Thyroid gland (tissue), 4 donors: Measurements from ENCODE around the gene DNAJA3. TPM values are rescaled to one million over a fixed set of nuclear protein-coding genes. Genes with fewer than 3 reads are reported as not detected.

Source experiments
- DNase-seq, 2 donors: peaks; one replicate each; pipeline ENCODE4 v3.0.0-alpha.2; 2019
- H3K27ac ChIP-seq, 3 donors: fragments of 200-600 bp; sonication (generic); 1 replicate in 2 of 3; 2 replicates in 1 of 3; pipeline ENCODE4 v1.5.1; 2016 to 2019; ENCODE audit warnings: mild to moderate bottlenecking in 1 of 3, moderate library complexity in 1 of 3
- H3K27me3 ChIP-seq: fragments of 200-600 bp; sonication (generic); one replicate; pipeline ENCODE4 v1.5.1; 2019
- H3K36me3 ChIP-seq, 2 donors: fragments of 200-600 bp; sonication (generic); one replicate each; pipeline ENCODE4 v1.5.1; 2016 to 2019
- H3K4me1 ChIP-seq, 2 donors: fragments of 200-600 bp; sonication (generic); one replicate each; pipeline ENCODE4 v1.5.1; 2017 to 2019
- H3K4me3 ChIP-seq, 3 donors: fragments of 200-600 bp; sonication (generic); replicated peaks in 1 of 3; 1 replicate in 2 of 3; 2 replicates in 1 of 3; pipeline ENCODE4 v1.5.1; 2016; ENCODE audit warnings: mild to moderate bottlenecking in 1 of 3
- H3K9me3 ChIP-seq: fragments of 200-600 bp; sonication (generic); one replicate; pipeline ENCODE4 v1.5.1; 2017
- POLR2A ChIP-seq, 2 donors: fragments of 450-650 bp; IDR thresholded peaks; one replicate each; pipeline ENCODE4 v1.6.1; 2017; ENCODE audit warnings: antibody characterized with exemption in 2 of 2, mild to moderate bottlenecking in 2 of 2, moderate library complexity in 1 of 2
- WGBS, 2 donors: methylation state at CpG; one replicate each; pipeline ENCODE4 v1.1.5; 2017; 5-methylcytosine and 5-hydroxymethylcytosine counted together
- intact Hi-C: fragments of 100-400 bp; cut with DNase I; formaldehyde crosslinking; loops from one replicate; pipeline ENCODE4 v1.15.1; 2023
- total RNA-seq, 4 donors: library from RNA; depleted of rRNA; stranded (reverse); fragments of >200 nt; gene quantifications; one replicate each; pipeline ENCODE4 v1.2.3, GENCODE V29; 2016
- TF ChIP-seq, protein P1 (sequence below), 6 experiments: fragments of 200-600 bp in 3 of 6; fragments of 450-650 bp in 3 of 6; sonication (generic) in 3 of 6; IDR thresholded peaks; one replicate each; pipeline ENCODE4 v1.5.1; 2016 to 2019; ENCODE audit warnings: antibody characterized with exemption in 6 of 6, mild to moderate bottlenecking in 2 of 6, inconsistent platforms in 1 of 6, moderate library complexity in 1 of 6

The DNAJA3 gene
- total RNA-seq, 4 donors from 2014 or later, result 41.0 to 61.0 (median 51.0) TPM

DNA sequence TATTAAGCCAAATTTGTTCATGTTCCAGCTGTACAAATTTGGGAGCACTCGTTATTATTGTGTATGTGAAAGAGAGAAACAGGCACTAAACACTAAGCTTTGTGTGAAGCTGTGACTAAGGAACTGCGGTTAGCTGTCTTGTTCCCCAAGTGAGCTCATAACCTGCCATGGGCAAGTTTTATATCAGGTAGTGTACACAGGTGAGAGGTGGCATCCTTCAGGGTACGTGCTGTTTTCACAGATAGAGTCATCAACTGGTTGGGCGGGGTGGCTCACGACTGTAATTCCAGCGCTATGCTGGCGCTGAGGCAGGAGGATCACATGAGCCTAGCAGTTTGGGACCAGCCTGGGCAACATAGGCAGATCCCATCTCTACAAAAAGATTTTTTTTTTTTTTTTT, 2.8 kb downstream of the DNAJA3 start:
- TF ChIP-seq, protein P1, sequence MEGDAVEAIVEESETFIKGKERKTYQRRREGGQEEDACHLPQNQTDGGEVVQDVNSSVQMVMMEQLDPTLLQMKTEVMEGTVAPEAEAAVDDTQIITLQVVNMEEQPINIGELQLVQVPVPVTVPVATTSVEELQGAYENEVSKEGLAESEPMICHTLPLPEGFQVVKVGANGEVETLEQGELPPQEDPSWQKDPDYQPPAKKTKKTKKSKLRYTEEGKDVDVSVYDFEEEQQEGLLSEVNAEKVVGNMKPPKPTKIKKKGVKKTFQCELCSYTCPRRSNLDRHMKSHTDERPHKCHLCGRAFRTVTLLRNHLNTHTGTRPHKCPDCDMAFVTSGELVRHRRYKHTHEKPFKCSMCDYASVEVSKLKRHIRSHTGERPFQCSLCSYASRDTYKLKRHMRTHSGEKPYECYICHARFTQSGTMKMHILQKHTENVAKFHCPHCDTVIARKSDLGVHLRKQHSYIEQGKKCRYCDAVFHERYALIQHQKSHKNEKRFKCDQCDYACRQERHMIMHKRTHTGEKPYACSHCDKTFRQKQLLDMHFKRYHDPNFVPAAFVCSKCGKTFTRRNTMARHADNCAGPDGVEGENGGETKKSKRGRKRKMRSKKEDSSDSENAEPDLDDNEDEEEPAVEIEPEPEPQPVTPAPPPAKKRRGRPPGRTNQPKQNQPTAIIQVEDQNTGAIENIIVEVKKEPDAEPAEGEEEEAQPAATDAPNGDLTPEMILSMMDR (IDR thresholded peaks at IDR 0.05), result no peak
- TF ChIP-seq POLR2A (IDR thresholded peaks at IDR 0.05), result no peak
- peaks cover 12 to 17% of the 10 kb centered on the region in 2 donors for H3K4me1 ChIP-seq
- H3K27ac ChIP-seq, result no peak overlapping the region
- no peaks in the 10 kb centered on the region for H3K27me3 ChIP-seq
- no peak overlapping the region for H3K4me3 ChIP-seq
- 92 to 97% methylated on average over 7 of the region's 7 CpGs for WGBS, 2 donors
- no peaks in the 10 kb centered on the region for H3K9me3 ChIP-seq
- H3K36me3 ChIP-seq, result peaks cover 0 to 4% of the 10 kb centered on the region in 2 donors
- DNase-seq, result no peak
- intact Hi-C loops, result no loop called here

DNA sequence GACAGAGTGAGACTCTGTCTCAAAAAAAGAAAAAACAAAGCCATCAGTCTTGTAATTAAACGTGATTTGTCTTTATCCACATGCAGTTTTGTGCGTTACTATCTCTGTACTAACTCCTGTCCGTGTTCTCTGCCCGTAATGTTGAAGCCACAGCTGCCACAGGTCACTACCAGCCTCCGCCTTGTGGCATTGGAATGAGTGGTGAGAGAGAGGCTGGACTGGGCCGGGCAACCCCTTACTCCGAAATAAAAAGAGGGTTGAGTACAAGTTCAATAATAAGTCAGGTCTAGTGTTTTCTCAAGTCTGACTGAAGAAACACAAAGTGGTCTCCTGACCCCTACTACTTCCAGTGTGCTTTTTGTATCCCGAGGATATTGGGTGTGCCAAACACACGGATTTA, 5.4 kb downstream of the DNAJA3 start:
- TF ChIP-seq, protein P1 (IDR thresholded peaks at IDR 0.05), result no peak
- no peak for TF ChIP-seq POLR2A (IDR thresholded peaks at IDR 0.05)
- H3K27ac ChIP-seq, result no peak overlapping the region
- H3K4me3 ChIP-seq, result no peak overlapping the region
- H3K4me1 ChIP-seq, result peaks cover 11 to 12% of the 10 kb centered on the region in 2 donors
- 89 to 92% methylated on average over 9 of the region's 9 CpGs for WGBS, 2 donors
- intact Hi-C loops, result no loop called here
- no peaks in the 10 kb centered on the region for H3K27me3 ChIP-seq
- DNase-seq, result no peak
- H3K9me3 ChIP-seq, result no peaks in the 10 kb centered on the region
- peaks cover 0 to 8% of the 10 kb centered on the region in 2 donors for H3K36me3 ChIP-seq

DNA sequence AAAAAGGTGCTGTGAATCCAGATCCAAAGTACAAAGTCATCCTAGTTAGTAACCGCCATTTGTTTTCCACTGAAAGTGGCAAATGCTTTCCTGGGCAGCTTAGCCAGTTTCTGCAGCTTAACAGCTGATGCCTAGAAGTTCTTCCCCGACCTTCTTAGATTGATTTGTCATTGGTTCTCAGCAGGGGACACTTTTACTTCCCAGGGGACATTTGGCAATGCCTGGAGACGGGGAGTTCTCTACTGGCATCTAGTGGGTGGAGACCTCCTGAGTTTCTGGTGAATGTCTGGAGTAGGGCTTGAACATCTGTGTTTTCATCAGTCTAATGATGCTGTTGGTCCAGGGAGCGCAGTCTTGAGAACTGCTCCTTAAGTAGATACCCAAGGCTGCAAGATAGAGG, 7.6 kb downstream of the DNAJA3 start:
- intact Hi-C loops, result no loop called here
- H3K9me3 ChIP-seq, result no peaks in the 10 kb centered on the region
- H3K4me3 ChIP-seq, result no peak overlapping the region
- peaks cover 13 to 25% of the 10 kb centered on the region in 2 donors for H3K36me3 ChIP-seq
- DNase-seq, result no peak
- WGBS, 2 donors, result 87 to 93% methylated on average over 4 of the region's 4 CpGs
- no peak overlapping the region for H3K27ac ChIP-seq
- H3K27me3 ChIP-seq, result no peaks in the 10 kb centered on the region
- TF ChIP-seq POLR2A (IDR thresholded peaks at IDR 0.05), result no peak
- H3K4me1 ChIP-seq, result no peaks in the 10 kb centered on the region

DNA sequence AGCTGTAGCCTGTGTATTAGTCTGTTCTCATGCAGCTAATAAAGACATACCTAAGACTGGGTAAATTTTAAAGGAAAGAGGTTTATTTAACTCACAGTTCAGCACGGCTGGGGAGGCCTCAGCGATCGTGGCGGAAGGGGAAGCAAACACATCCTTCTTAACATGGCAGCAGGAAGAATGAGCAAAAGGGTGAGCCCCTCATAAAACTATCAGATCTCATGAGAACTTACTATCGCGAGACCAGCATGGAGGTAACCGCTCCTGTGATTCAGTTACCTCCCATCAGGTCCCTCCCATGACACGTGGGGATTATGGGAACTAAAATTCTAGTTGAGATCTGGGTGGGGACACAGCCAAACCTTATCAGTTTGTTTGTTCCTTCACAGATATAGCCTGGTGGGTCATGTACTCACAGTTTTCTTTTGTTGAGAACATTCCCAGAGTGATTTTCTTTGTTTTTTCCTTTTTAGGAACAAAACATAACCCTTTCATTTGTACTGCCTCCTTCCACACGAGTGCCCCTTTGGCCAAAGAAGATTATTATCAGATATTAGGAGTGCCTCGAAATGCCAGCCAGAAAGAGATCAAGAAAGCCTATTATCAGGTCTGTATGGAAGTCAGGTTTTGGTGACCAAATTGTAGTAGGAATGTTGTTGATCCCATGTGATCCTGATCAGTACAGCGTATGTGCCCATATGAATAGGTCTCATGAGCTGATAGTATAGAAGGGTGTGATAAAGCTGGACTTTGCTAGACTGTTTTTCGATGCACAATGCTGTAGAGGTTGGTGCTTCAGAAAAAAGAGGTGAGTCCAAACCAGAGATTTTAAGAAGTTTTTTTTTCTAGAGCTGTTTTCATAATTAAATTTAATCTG, 8.5 kb downstream of the DNAJA3 start:
- H3K9me3 ChIP-seq, result no peaks in the 10 kb centered on the region
- H3K4me1 ChIP-seq, result no peaks in the 10 kb centered on the region
- intact Hi-C loops, result no loop called here
- no peak overlapping the region for H3K4me3 ChIP-seq
- 91 to 93% methylated on average over 12 of the region's 12 CpGs for WGBS, 2 donors
- TF ChIP-seq, protein P1 (IDR thresholded peaks at IDR 0.05), result no peak
- no peak for TF ChIP-seq POLR2A (IDR thresholded peaks at IDR 0.05)
- H3K27me3 ChIP-seq, result no peaks in the 10 kb centered on the region
- H3K27ac ChIP-seq, result no peak overlapping the region
- peaks cover 14 to 26% of the 10 kb centered on the region in 2 donors for H3K36me3 ChIP-seq
- no peak for DNase-seq

DNA sequence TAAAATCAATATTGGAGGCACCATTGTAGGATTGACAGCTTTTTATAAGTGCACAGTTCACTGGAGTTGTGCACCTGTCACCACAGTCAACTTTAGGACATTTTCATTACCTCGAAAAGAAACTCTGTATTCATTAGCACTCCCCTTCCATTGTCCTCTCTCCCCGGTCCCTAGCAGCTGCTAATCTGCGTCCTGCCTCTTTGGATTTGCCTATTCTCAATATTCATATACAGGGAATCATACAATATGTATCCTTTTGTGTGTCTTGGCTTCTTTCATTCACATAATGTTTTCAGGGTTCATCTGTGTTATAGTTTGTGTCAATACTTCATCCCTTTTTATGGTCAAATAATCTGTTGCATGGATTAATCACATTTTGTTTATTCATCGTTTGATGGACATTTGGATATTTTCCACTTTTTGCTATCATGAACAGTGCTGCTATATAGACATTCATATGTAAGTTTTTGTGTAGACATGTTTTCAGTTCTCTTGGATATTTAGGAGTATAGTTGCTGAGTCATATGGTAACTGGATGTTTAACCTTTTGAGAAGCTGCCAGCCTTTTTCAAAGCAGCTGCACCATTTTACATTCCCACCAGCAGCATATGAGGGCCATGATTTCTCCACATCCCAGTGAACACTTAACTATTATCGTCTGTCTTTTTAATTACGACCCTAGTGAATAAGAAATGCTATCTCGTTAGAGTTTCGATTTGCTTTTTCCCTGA, 9.8 kb downstream of the DNAJA3 start:
- Histone ChIP-seq H3K9me3 (no peaks in the 10 kb centered on the region), H3K27ac (no peak overlapping the region), H3K4me3 (no peak overlapping the region), H3K27me3 (no peaks in the 10 kb centered on the region), H3K4me1 (no peaks in the 10 kb centered on the region), H3K36me3 (peaks cover 25 to 38% of the 10 kb centered on the region in 2 donors)
- DNase-seq, result no peak
- WGBS, 2 donors, result 83 to 84% methylated on average over 8 of the region's 8 CpGs
- intact Hi-C loops, result no loop called here
- TF ChIP-seq POLR2A (IDR thresholded peaks at IDR 0.05), result no peak
- TF ChIP-seq, protein P1 (IDR thresholded peaks at IDR 0.05), result no peak
